ENCODE results near the gene SLC6A15. TPM values are rescaled to one million over a fixed set of nuclear protein-coding genes. Genes with fewer than 3 reads are reported as not detected.

SLC6A15 gene
- total RNA-seq (2022; extraction: Qiagen RNA extraction; ENCODE audit: low read depth), result 2.4 to 3.9 TPM (median 3.1 TPM) in 5 replicates

DNA sequence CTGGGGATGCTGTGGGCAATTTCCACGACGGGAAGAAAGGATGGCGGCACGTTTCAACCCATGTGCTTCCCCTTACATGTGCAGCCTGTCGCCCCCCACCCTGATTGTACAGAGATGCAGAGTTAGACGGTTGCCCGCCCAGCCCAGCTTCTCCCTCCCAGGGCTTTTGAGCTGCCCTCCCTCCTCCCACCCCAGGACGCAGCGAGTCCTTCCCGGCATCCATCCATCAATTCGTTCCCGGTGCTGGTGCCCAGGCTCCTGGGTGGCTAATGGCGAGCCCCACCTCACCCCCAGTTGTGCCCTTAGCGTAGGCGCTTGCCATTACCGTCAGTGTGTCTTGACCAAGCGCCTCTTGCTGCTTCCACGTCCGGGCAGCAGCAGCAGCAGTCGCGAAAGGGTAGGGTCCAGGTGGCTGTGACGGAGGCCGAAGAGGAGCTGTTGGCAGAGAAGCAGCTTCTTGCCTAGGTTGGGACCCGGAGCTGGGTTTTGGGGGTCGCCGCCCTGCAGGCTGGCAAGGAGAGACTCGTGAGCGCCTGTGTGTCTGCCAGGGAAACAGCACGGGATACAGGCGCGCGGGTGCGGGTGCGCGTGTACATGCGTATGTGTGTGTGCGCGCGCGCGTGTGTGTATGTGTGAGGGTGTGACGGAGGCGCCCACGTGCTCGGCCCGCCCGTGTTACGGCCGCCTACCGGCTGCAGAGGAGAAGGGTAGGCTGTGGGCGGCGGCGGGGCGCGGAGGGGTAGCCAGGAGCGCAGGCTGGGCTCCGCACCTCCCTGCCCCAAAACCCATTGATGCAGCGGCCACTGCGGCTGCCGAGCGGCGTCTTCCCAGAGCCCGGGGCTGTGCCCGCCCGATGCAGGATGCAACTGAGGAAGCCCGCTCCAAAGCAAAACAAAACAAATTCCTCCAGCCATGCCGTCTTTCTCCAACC is at the start of gene SLC6A15:
TSS of gene SLC6A15 (minus strand) at position 602 of the 931 bp plus-strand sequence. CDS start 20,679 bp downstream, outside the sequence.

Other genes with a start within 250 kb of the SLC6A15 start
- 0.31 TPM in 1 of 5 replicates, not detected in the others for gene TSPAN19, start 123.5 kb upstream of the SLC6A15 start, total RNA-seq (2022; extraction: Qiagen RNA extraction; ENCODE audit: low read depth)
- 0.47 to 1.1 TPM (median 0.71 TPM) in 5 replicates for gene LRRIQ1, start 123.6 kb upstream of the SLC6A15 start, total RNA-seq (2022; extraction: Qiagen RNA extraction; ENCODE audit: low read depth)